MM.1S (cell line): Measurements from ENCODE around the gene PILRA.

Source experiments
- CTCF ChIP-seq: fragments of 300-600 bp; sonication (generic); IDR thresholded peaks from 2 replicates; pipeline ENCODE4 v1.5.1; 2016; ENCODE audit warnings: antibody characterized with exemption, low read length, mixed read lengths
- EZH2 ChIP-seq: fragments of 300-600 bp; sonication (generic); optimal IDR thresholded peaks from 2 replicates; pipeline ENCODE3; 2017; ENCODE audit warnings: low read depth, mild to moderate bottlenecking, antibody characterized with exemption, low read length, mixed read lengths
- EZH2phosphoT487 ChIP-seq: fragments of 300-600 bp; sonication (generic); IDR thresholded peaks from 2 replicates; pipeline ENCODE4 v1.6.1; 2018; ENCODE audit warnings: antibody characterized with exemption, low read length

GRCh38 chr7:100394077-100394476, 20.8 kb downstream of the PILRA start:
- TF ChIP-seq EZH2phosphoT487 (no peak), CTCF (no peak), EZH2 (no peak)
